GM21529 (cell line): Measurements from ENCODE around the gene IQCE.

Experiments
- ATAC-seq: cut with Tn5 transposase; IDR thresholded peaks from one replicate; pipeline ENCODE4 v1.9.1; 2021; ENCODE audit not compliant: unreplicated experiment

Gene IQCE

GRCh38 chr7:2631946-2632732 is 73.4 kb downstream of the IQCE start, which contains the start of gene TTYH3:
TSS of gene TTYH3 (plus strand) at chr7:2631986. CDS start at chr7:2632156, 170 bp downstream.
- peak; percentile 32 for ATAC-seq

- no peak for ATAC-seq
Observed at GRCh38 chr7:2632733-2633537, 74.2 kb downstream of the IQCE start.

- ATAC-seq, result no peak
Observed at GRCh38 chr7:2633538-2634266, 74.9 kb downstream of the IQCE start.

- no peak for ATAC-seq
Observed at GRCh38 chr7:2634267-2635145, 75.7 kb downstream of the IQCE start.

- no peak for ATAC-seq
Observed at GRCh38 chr7:2635148-2635668, 76.4 kb downstream of the IQCE start.

- no peak for ATAC-seq
Observed at GRCh38 chr7:2635810-2636701, 77.3 kb downstream of the IQCE start.

- no peak for ATAC-seq
Observed at GRCh38 chr7:2637066-2637471, 78.3 kb downstream of the IQCE start.

- ATAC-seq, result peak; percentile 40
Observed at GRCh38 chr7:2637505-2638223, 78.9 kb downstream of the IQCE start.

GRCh38 chr7:2638224-2638991 is 79.6 kb downstream of the IQCE start:
- ATAC-seq, result no peak

GRCh38 chr7:2639181-2639681 is 80.5 kb downstream of the IQCE start:
- ATAC-seq, result no peak

GRCh38 chr7:2639695-2640481 is 81.1 kb downstream of the IQCE start:
- no peak for ATAC-seq

GRCh38 chr7:2640482-2640830 is 81.7 kb downstream of the IQCE start:
- ATAC-seq, result no peak

GRCh38 chr7:2640846-2641316 is 82.1 kb downstream of the IQCE start:
- no peak for ATAC-seq

GRCh38 chr7:2641406-2642393 is 82.9 kb downstream of the IQCE start:
- ATAC-seq, result peak; percentile 54

GRCh38 chr7:2643386-2644219 is 84.8 kb downstream of the IQCE start:
- no peak for ATAC-seq
